Transverse colon (tissue), 3 donors: ENCODE measurements around the gene CALML3.

Source experiments
- CTCF ChIP-seq, 5 experiments: fragments of 200-600 bp in 3 of 5; fragments of 450-650 bp in 2 of 5; sonication (generic) in 3 of 5; IDR thresholded peaks; 1 replicate in 2 of 5; 2 replicates in 3 of 5; pipeline ENCODE4 v1.5.1; 2016 to 2017; ENCODE audit warnings: antibody characterized with exemption in 5 of 5, inconsistent platforms in 3 of 5, mild to moderate bottlenecking in 2 of 5, moderate library complexity in 1 of 5
- POLR2A ChIP-seq: fragments of 450-650 bp; IDR thresholded peaks from one replicate; pipeline ENCODE4 v1.6.1; 2016; ENCODE audit warnings: antibody characterized with exemption, mild to moderate bottlenecking, moderate library complexity

GRCh38 chr10:5503477-5503835 lies 21.3 kb upstream of the CALML3 start:
- no peak for TF ChIP-seq CTCF (IDR thresholded peaks at IDR 0.05)
- no peak for TF ChIP-seq POLR2A
